ENCODE data around the gene U2AF2. TPM values are rescaled to one million over a fixed set of nuclear protein-coding genes. Genes with fewer than 3 reads are reported as not detected.

The U2AF2 gene
- total and polyA plus RNA-seq, 9 of the 15 experiments (the other 6 are each of a cell fraction or from before 2014, with no cell fraction given), result 3.0 to 331 (median 157) TPM

- FAIRE-seq, result no peak
- Histone ChIP-seq H3K27me3 (ENCODE audit: control insufficient read depth in 2 of 2, insufficient read depth in 2 of 2, low read length in 2 of 2) (no peaks in the 10 kb centered on the region), H3K9me3 (replicated peaks; ENCODE audit: control insufficient read depth, insufficient read depth, low read depth, low read length) (no peaks in the 10 kb centered on the region), H3K4me3 (no peak overlapping the region), H3K4me1 (replicated peaks in 1 of 2; ENCODE audit: control insufficient read depth in 2 of 2, insufficient read depth in 2 of 2, low read length in 2 of 2) (peaks cover 0 to 5% of the 10 kb centered on the region in 2 experiments; a peak in 2 of 5 replicates), H3K9ac (ENCODE audit: insufficient read depth in 1 of 2, low read depth in 2 of 2, low read length in 2 of 2) (no peak overlapping the region), H3K27ac (ENCODE audit: extremely low read depth, low read depth, low read length) (no peak overlapping the region), H2AFZ (ENCODE audit: low read depth, low read length) (no peak overlapping the region), H3K36me3 (ENCODE audit: control insufficient read depth, insufficient read depth, low read length) (peaks cover 35% of the 10 kb centered on the region; the same call in 2 of the 3 replicates), H3K4me2 (ENCODE audit: insufficient read depth, low read length) (no peak overlapping the region), H3K79me2 (ENCODE audit: control insufficient read depth, insufficient read depth, low read length) (peaks cover 6% of the 10 kb centered on the region; the same call in 1 of the 3 replicates), H3K9me1 (ENCODE audit: control insufficient read depth, insufficient read depth, low read length) (no peaks in the 10 kb centered on the region), H4K20me1 (replicated peaks; ENCODE audit: control insufficient read depth, insufficient read depth, low read length) (no peaks in the 10 kb centered on the region)
- TF ChIP-seq MCM5 (IDR thresholded peaks at IDR 0.05; ENCODE audit: low read depth), result no peak
- no peak for TF ChIP-seq ZNF696 (CRISPR knock-in tag; conservative IDR thresholded peaks at IDR 0.05)
- TF ChIP-seq, protein P1, sequence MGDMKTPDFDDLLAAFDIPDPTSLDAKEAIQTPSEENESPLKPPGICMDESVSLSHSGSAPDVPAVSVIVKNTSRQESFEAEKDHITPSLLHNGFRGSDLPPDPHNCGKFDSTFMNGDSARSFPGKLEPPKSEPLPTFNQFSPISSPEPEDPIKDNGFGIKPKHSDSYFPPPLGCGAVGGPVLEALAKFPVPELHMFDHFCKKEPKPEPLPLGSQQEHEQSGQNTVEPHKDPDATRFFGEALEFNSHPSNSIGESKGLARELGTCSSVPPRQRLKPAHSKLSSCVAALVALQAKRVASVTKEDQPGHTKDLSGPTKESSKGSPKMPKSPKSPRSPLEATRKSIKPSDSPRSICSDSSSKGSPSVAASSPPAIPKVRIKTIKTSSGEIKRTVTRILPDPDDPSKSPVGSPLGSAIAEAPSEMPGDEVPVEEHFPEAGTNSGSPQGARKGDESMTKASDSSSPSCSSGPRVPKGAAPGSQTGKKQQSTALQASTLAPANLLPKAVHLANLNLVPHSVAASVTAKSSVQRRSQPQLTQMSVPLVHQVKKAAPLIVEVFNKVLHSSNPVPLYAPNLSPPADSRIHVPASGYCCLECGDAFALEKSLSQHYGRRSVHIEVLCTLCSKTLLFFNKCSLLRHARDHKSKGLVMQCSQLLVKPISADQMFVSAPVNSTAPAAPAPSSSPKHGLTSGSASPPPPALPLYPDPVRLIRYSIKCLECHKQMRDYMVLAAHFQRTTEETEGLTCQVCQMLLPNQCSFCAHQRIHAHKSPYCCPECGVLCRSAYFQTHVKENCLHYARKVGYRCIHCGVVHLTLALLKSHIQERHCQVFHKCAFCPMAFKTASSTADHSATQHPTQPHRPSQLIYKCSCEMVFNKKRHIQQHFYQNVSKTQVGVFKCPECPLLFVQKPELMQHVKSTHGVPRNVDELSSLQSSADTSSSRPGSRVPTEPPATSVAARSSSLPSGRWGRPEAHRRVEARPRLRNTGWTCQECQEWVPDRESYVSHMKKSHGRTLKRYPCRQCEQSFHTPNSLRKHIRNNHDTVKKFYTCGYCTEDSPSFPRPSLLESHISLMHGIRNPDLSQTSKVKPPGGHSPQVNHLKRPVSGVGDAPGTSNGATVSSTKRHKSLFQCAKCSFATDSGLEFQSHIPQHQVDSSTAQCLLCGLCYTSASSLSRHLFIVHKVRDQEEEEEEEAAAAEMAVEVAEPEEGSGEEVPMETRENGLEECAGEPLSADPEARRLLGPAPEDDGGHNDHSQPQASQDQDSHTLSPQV (IDR thresholded peaks at IDR 0.05), result no peak
- TF ChIP-seq RBFOX2 (IDR thresholded peaks at IDR 0.05; ENCODE audit: low read depth, low read length), result peak; percentile 22; the same call in 1 of the 2 replicates
- no peak for TF ChIP-seq BCLAF1 (IDR thresholded peaks at IDR 0.05; ENCODE audit: borderline replicate concordance in 1 of 2, control insufficient read depth in 1 of 2, low read depth in 2 of 2, low read length in 1 of 2)
- no peak for TF ChIP-seq MEIS2 (IDR thresholded peaks at IDR 0.05; ENCODE audit: partially characterized antibody)
- no peak for ATAC-seq
- intact Hi-C loops (cut with micrococcal nuclease), result no loop called here
- WGBS (ENCODE audit: insufficient coverage, low coverage, missing lambda C conversion rate), result 87% methylated on average over 9 of the region's 75 CpGs
- BruUV-seq (replicated peaks), result no TSS peak
- CTCF ChIA-PET (ENCODE audit: low intra/inter-chr PET ratio), result no interaction called here
- POLR2A ChIA-PET, result no interaction called here
- in situ Hi-C loops (cut with MboI), result no loop called here
- DNase-seq (ENCODE audit: extremely low read depth in 1 of 4, low spot score in 3 of 4), result peak in 1 of 4 experiments; percentile 18
Observed at GRCh38 chr19:55613930-55614710, 40.7 kb upstream of the U2AF2 start.

All from K562 (cell line).